HCT116 (cell line): Measurements from ENCODE around the gene TSPAN5. TPM values are rescaled to one million over a fixed set of nuclear protein-coding genes. Genes with fewer than 3 reads are reported as not detected.

ENCODE experiments used
- ATAC-seq: fragments of 200-7000 bp; cut with Tn5 transposase; 2 replicates; pipeline ENCODE4 v1.9.1; 2020; ENCODE audit warnings: mild to moderate bottlenecking, moderate library complexity
- BruUV-seq: library from RNA; stranded (reverse); fragments of 400-500 nt; replicated peaks from 2 replicates; lab custom pipeline; 2021; lab: Mats Ljungman, UMichigan
- CTCF ChIA-PET: fragments of 300-600 bp; sonication (Branson Sonifier 250); formaldehyde crosslinking; loops from one replicate; lab custom pipeline; 2021; ENCODE audit warnings: antibody characterized with exemption; lab: Charles Lee
- POLR2A ChIA-PET: fragments of 300-600, 350-600 bp; sonication (Branson Sonifier 250); formaldehyde crosslinking; loops from one replicate; lab custom pipeline; 2021; ENCODE audit warnings: antibody characterized with exemption; lab: Charles Lee
- RAD21 ChIA-PET, 2 experiments: fragments of 300-600 bp; sonication (Branson Sonifier 250); formaldehyde crosslinking; loops; one replicate each; lab custom pipeline; 2023; ENCODE audit warnings: low total read pairs in 2 of 2; ENCODE audit not compliant: uncharacterized antibody in 2 of 2, unreplicated experiment in 2 of 2, low non-redundant PET in 1 of 2; lab: Charles Lee
- DNase-seq: peaks from one replicate; pipeline ENCODE4 v3.0.0-alpha.2; 2010; ENCODE audit warnings: low read depth, low spot score
- H2AFZ ChIP-seq: fragments of 200-600 bp; shearing (Covaris generic), sonication (generic); 2 replicates; pipeline ENCODE4 v1.6.1; 2017; ENCODE audit warnings: low read depth, mixed run types, mixed read lengths, antibody characterized with exemption, low read length; ENCODE audit not compliant: poor library complexity, severe bottlenecking
- H3K27ac ChIP-seq: 2 replicates; pipeline ENCODE4 v1.5.1; 2012; ENCODE audit warnings: low read depth, low read length
- H3K27me3 ChIP-seq: fragments of 200-600 bp; sonication (generic); 2 replicates; pipeline ENCODE4 v1.6.1; 2016; ENCODE audit warnings: mixed run types, low read length, mixed read lengths; ENCODE audit not compliant: insufficient read depth
- H3K36me3 ChIP-seq, 2 experiments: fragments of 200-500 bp in 1 of 2; fragments of 200-600 bp in 1 of 2; sonication (Bioruptor generic) in 1 of 2; sonication (generic) in 1 of 2; 2 replicates each; pipeline versions ENCODE4 v1.5.1 to v1.6.1; 2014 to 2016; ENCODE audit warnings: low read length in 2 of 2, inconsistent platforms in 1 of 2, mixed read lengths in 1 of 2, mixed run types in 1 of 2; ENCODE audit not compliant: insufficient read depth in 2 of 2, control insufficient read depth in 1 of 2
- H3K4me1 ChIP-seq, 2 experiments: fragments of 200-600 bp in 1 of 2; sonication (generic) in 1 of 2; 2 replicates each; pipeline versions ENCODE4 v1.5.1 to v1.6.1; 2012 to 2017; ENCODE audit warnings: low read length in 2 of 2, inconsistent platforms in 1 of 2, mild to moderate bottlenecking in 1 of 2, mixed read lengths in 1 of 2, mixed run types in 1 of 2, moderate library complexity in 1 of 2; ENCODE audit not compliant: insufficient read depth in 2 of 2, control insufficient read depth in 1 of 2
- H3K4me2 ChIP-seq: fragments of 200-600 bp; sonication (generic); 2 replicates; pipeline ENCODE4 v1.6.1; 2017; ENCODE audit warnings: mixed run types, low read length, mixed read lengths
- H3K4me3 ChIP-seq, 2 experiments: fragments of 200-600 bp in 1 of 2; sonication (generic) in 1 of 2; replicated peaks in 1 of 2; 2 replicates each; pipeline ENCODE4 v1.5.1; 2011 to 2016; ENCODE audit warnings: low read length in 2 of 2, control low read depth in 1 of 2, low read depth in 1 of 2, mild to moderate bottlenecking in 1 of 2, mixed read lengths in 1 of 2, mixed run types in 1 of 2
- H3K79me2 ChIP-seq: fragments of 200-600 bp; sonication (generic); 2 replicates; pipeline ENCODE4 v1.6.1; 2017; ENCODE audit warnings: mild to moderate bottlenecking, mixed run types, low read length, moderate library complexity, mixed read lengths; ENCODE audit not compliant: insufficient read depth
- H3K9ac ChIP-seq: fragments of 200-600 bp; sonication (generic); 2 replicates; pipeline ENCODE4 v1.6.1; 2016; ENCODE audit warnings: low read length, mixed read lengths
- H3K9me2 ChIP-seq: fragments of 200-600 bp; sonication (generic), shearing (Covaris generic); 2 replicates; pipeline ENCODE4 v1.6.1; 2017; ENCODE audit warnings: mixed run types, mild to moderate bottlenecking, moderate library complexity; ENCODE audit not compliant: insufficient read depth
- H3K9me3 ChIP-seq, 2 experiments: fragments of 200-500 bp in 1 of 2; fragments of 200-600 bp in 1 of 2; sonication (Bioruptor generic) in 1 of 2; sonication (generic) in 1 of 2; 2 replicates each; pipeline ENCODE4 v1.6.1; 2014 to 2017; ENCODE audit warnings: low read length in 2 of 2, mixed read lengths in 2 of 2, inconsistent platforms in 1 of 2, low read depth in 1 of 2, mild to moderate bottlenecking in 1 of 2, mixed run types in 1 of 2, moderate library complexity in 1 of 2; ENCODE audit not compliant: control insufficient read depth in 1 of 2, insufficient read depth in 1 of 2
- H4K20me1 ChIP-seq: fragments of 200-600 bp; sonication (generic), shearing (Covaris generic); 2 replicates; pipeline ENCODE4 v1.6.1; 2017; ENCODE audit warnings: mixed run types, mild to moderate bottlenecking, moderate library complexity; ENCODE audit not compliant: insufficient read depth
- ATF3 ChIP-seq: IDR thresholded peaks from 2 replicates; pipeline ENCODE4 v1.6.1; 2012
- CBX3 ChIP-seq: IDR thresholded peaks from 2 replicates; pipeline ENCODE4 v1.6.1; 2012; ENCODE audit warnings: low read depth
- CEBPB ChIP-seq: IDR thresholded peaks from 2 replicates; pipeline ENCODE4 v1.6.1; 2012; ENCODE audit warnings: low read depth
- CTCF ChIP-seq, 3 experiments: fragments of 200-600 bp in 1 of 3; sonication (generic) in 1 of 3; IDR thresholded peaks in 2 of 3; conservative IDR thresholded peaks in 1 of 3; 2 replicates each; pipeline ENCODE4 v1.5.1; 2012 to 2017; ENCODE audit warnings: low read depth in 2 of 3, low read length in 2 of 3, antibody characterized with exemption in 1 of 3, borderline replicate concordance in 1 of 3, control low read depth in 1 of 3, mild to moderate bottlenecking in 1 of 3, mixed read lengths in 1 of 3, mixed run types in 1 of 3, moderate library complexity in 1 of 3; ENCODE audit not compliant: insufficient read depth in 1 of 3
- ELF1 ChIP-seq: IDR thresholded peaks from 2 replicates; pipeline ENCODE4 v1.6.1; 2012; ENCODE audit warnings: low read depth, borderline replicate concordance
- EZH2phosphoT487 ChIP-seq: fragments of 200-600 bp; IDR thresholded peaks from 2 replicates; pipeline ENCODE4 v1.6.1; 2018; ENCODE audit warnings: antibody characterized with exemption, borderline replicate concordance
- JUND ChIP-seq: IDR thresholded peaks from 2 replicates; pipeline ENCODE4 v1.6.1; 2012
- MAX ChIP-seq: IDR thresholded peaks from 2 replicates; pipeline ENCODE4 v1.6.1; 2012
- POLR2A ChIP-seq: IDR thresholded peaks from 2 replicates; pipeline ENCODE4 v1.7.0; 2011; ENCODE audit warnings: borderline replicate concordance; ENCODE audit not compliant: insufficient read depth, insufficient read length; ENCODE audit errors: extremely low read depth
- RAD21 ChIP-seq: IDR thresholded peaks from 2 replicates; pipeline ENCODE4 v1.6.1; 2012; ENCODE audit warnings: low read depth, mild to moderate bottlenecking
- SRF ChIP-seq: IDR thresholded peaks from 2 replicates; pipeline ENCODE4 v1.6.1; 2012; ENCODE audit warnings: low read depth
- TCF7L2 ChIP-seq: IDR thresholded peaks from 2 replicates; pipeline ENCODE4 v1.7.0; 2011; ENCODE audit warnings: borderline replicate concordance, inconsistent platforms; ENCODE audit not compliant: insufficient read depth, insufficient read length; ENCODE audit errors: extremely low read depth
- ZFX ChIP-seq: fragments of 450-650 bp; IDR thresholded peaks from 2 replicates; pipeline ENCODE4 v1.6.1; 2017
- ZNF274 ChIP-seq: fragments of 200-500 bp; sonication (Bioruptor generic); IDR thresholded peaks from 2 replicates; pipeline ENCODE4 v1.6.1; 2014; ENCODE audit warnings: mild to moderate bottlenecking, low read depth, low read length, inconsistent platforms
- intact Hi-C: fragments of 100-400 bp; cut with micrococcal nuclease; formaldehyde crosslinking; loops from 2 replicates; pipeline ENCODE4 v1.10.0; 2022
- total RNA-seq: library from RNA; stranded (reverse); gene quantifications from one replicate; pipeline ENCODE4 v1.2.1, GENCODE V29; 2021; ENCODE audit not compliant: unreplicated experiment

Gene TSPAN5
- total RNA-seq, 1 experiment from 2014 or later = 56.8 TPM

- H3K27me3 ChIP-seq = no peaks in the 10 kb centered on the region
- no TSS peak for BruUV-seq
- DNase-seq (no peak), ATAC-seq (no peak)
- peaks cover 0 to 14% of the 10 kb centered on the region in 2 experiments; a peak in 1 of 4 replicates for H3K4me1 ChIP-seq
- H3K4me2 ChIP-seq = no peak overlapping the region
- TF ChIP-seq MAX = no peak
- no peak for TF ChIP-seq CEBPB
- no peak for TF ChIP-seq SRF
- no peak for TF ChIP-seq ATF3
- no peak for TF ChIP-seq CBX3
- TF ChIP-seq CTCF (IDR thresholded peaks at IDR 0.05 in 2 of 3, conservative IDR thresholded peaks at IDR 0.05 in 1 of 3; ENCODE audit: borderline replicate concordance in 1 of 3, insufficient read depth in 1 of 3, low read depth in 2 of 3, low read length in 2 of 3) = no peak
- TF ChIP-seq ZFX = no peak
- TF ChIP-seq RAD21 = no peak
- no peak overlapping the region for H3K9ac ChIP-seq
- intact Hi-C loops = no loop called here
- no peaks in the 10 kb centered on the region for H3K36me3 ChIP-seq
- H2AFZ ChIP-seq = no peak overlapping the region
- peaks cover 89% of the 10 kb centered on the region for H3K79me2 ChIP-seq
- H3K9me2 ChIP-seq = no peaks in the 10 kb centered on the region
- H4K20me1 ChIP-seq = no peaks in the 10 kb centered on the region
- no peaks in the 10 kb centered on the region; a peak in 1 of 4 replicates for H3K9me3 ChIP-seq
- ChIA-PET POLR2A (no interaction called here), RAD21 (no interaction called here), CTCF (no interaction called here)
- no peak overlapping the region for H3K27ac ChIP-seq
- H3K4me3 ChIP-seq = no peak overlapping the region
These were observed 56.1 kb downstream of the TSPAN5 start for GRCh38 chr4:98602270-98602669.

GRCh38 chr4:98601708-98602107 is 56.7 kb downstream of the TSPAN5 start:
- peaks cover 83% of the 10 kb centered on the region for H3K79me2 ChIP-seq
- no peaks in the 10 kb centered on the region for H3K9me2 ChIP-seq
- H3K36me3 ChIP-seq = no peaks in the 10 kb centered on the region
- H3K4me3 ChIP-seq = no peak overlapping the region
- no peak overlapping the region for H3K27ac ChIP-seq
- no peaks in the 10 kb centered on the region; a peak in 1 of 4 replicates for H3K9me3 ChIP-seq
- no peak for ATAC-seq
- no peak for DNase-seq
- no peak overlapping the region for H3K4me2 ChIP-seq
- ChIA-PET CTCF (no interaction called here), RAD21 (no interaction called here), POLR2A (no interaction called here)
- no peak overlapping the region for H2AFZ ChIP-seq
- intact Hi-C loops = no loop called here
- no TSS peak for BruUV-seq
- no peaks in the 10 kb centered on the region for H3K27me3 ChIP-seq
- H4K20me1 ChIP-seq = no peaks in the 10 kb centered on the region
- no peak overlapping the region for H3K9ac ChIP-seq
- H3K4me1 ChIP-seq = peaks cover 0 to 14% of the 10 kb centered on the region in 2 experiments; a peak in 1 of 4 replicates
- TF ChIP-seq CBX3 (no peak), POLR2A (no peak), CTCF (IDR thresholded peaks at IDR 0.05 in 2 of 3, conservative IDR thresholded peaks at IDR 0.05 in 1 of 3; ENCODE audit: borderline replicate concordance in 1 of 3, insufficient read depth in 1 of 3, low read depth in 2 of 3, low read length in 2 of 3) (no peak), CEBPB (no peak), ELF1 (no peak), JUND (no peak), TCF7L2 (no peak), ZNF274 (no peak), EZH2phosphoT487 (no peak)
